Upper lobe of right lung (tissue), 1 donor: Measurements from ENCODE around the gene KRTAP12-2. TPM values are rescaled to one million over a fixed set of nuclear protein-coding genes. Genes with fewer than 3 reads are reported as not detected.
A peak's percentile ranks its signal among the peaks of the same experiment; 100 is the strongest.

Experiments used
- ATAC-seq: fragments of 200-7000 bp; cut with Tn5 transposase; one replicate; pipeline ENCODE4 v1.9.1; 2020; ENCODE audit warnings: mild to moderate bottlenecking, moderate library complexity
- DNase-seq: peaks from one replicate; pipeline ENCODE4 v3.0.0-alpha.2; 2020
- H3K27ac ChIP-seq: fragments of 200-600 bp; one replicate; pipeline ENCODE4 v1.8.0; 2022
- H3K27me3 ChIP-seq: fragments of 200-600 bp; one replicate; pipeline ENCODE4 v1.8.0; 2022; ENCODE audit warnings: mild to moderate bottlenecking
- H3K36me3 ChIP-seq: fragments of 200-600 bp; one replicate; pipeline ENCODE4 v1.8.0; 2022
- H3K4me1 ChIP-seq: fragments of 200-600 bp; one replicate; pipeline ENCODE4 v1.8.0; 2022
- H3K4me3 ChIP-seq: fragments of 200-600 bp; one replicate; pipeline ENCODE4 v1.8.0; 2022; ENCODE audit warnings: mild to moderate bottlenecking
- H3K9me3 ChIP-seq: fragments of 200-600 bp; one replicate; pipeline ENCODE4 v1.8.0; 2022
- CTCF ChIP-seq: fragments of 200-600 bp; IDR thresholded peaks from one replicate; pipeline ENCODE4 v1.8.0; 2022; ENCODE audit warnings: antibody characterized with exemption
- intact Hi-C: fragments of 100-400 bp; cut with DNase I; formaldehyde crosslinking; loops from one replicate; pipeline ENCODE4 v1.11.0; 2022
- total RNA-seq: library from RNA; stranded (reverse); fragmentation: NEBNext Ultra II Directional; extraction: Animal tissue kit (Norgen Biotek cat#: 25700); gene quantifications from one replicate; pipeline ENCODE4 v1.2.1, GENCODE V29; 2021
- donor health status: DM: no; HTN: yes; CAD: no; lungs with severe emphysema.

KRTAP12-2 gene
- total RNA-seq, 1 donor from 2014 or later, result not detected

GRCh38 chr21:44711327-44712202 is 44.8 kb upstream of the KRTAP12-2 start, which contains the start of gene TSPEAR:
Gene TSPEAR, minus strand, starts transcription at chr21:44711572. Its CDS starts 58 bp downstream, at chr21:44711514.
- Histone ChIP-seq H3K36me3 (no peaks in the 10 kb centered on the region), H3K27ac (no peak within 1 kb of the TSS), H3K4me1 (peaks cover 8% of the 10 kb centered on the region), H3K4me3 (no peak within 1 kb of the TSS), H3K9me3 (no peaks in the 10 kb centered on the region), H3K27me3 (peaks cover 66% of the 10 kb centered on the region)
- DNase-seq (peak; percentile 64), ATAC-seq (no peak)
- intact Hi-C loops, result no loop called here
- TF ChIP-seq CTCF, result no peak

- H3K4me3 ChIP-seq, result no peak overlapping the region
- no peaks in the 10 kb centered on the region for H3K36me3 ChIP-seq
- H3K9me3 ChIP-seq, result no peaks in the 10 kb centered on the region
- no peak overlapping the region for H3K27ac ChIP-seq
- ATAC-seq (peak; percentile 36), DNase-seq (peak; percentile 65)
- intact Hi-C loops, result no loop called here
- TF ChIP-seq CTCF, result no peak
- peaks cover 73% of the 10 kb centered on the region for H3K27me3 ChIP-seq
- H3K4me1 ChIP-seq, result peaks cover 8% of the 10 kb centered on the region
Observed at GRCh38 chr21:44710756-44711326, 44.1 kb upstream of the KRTAP12-2 start.

GRCh38 chr21:44710294-44710665 is 43.6 kb upstream of the KRTAP12-2 start:
- no peak for TF ChIP-seq CTCF
- H3K4me3 ChIP-seq, result no peak overlapping the region
- no peak overlapping the region for H3K27ac ChIP-seq
- no peaks in the 10 kb centered on the region for H3K9me3 ChIP-seq
- intact Hi-C loops, result no loop called here
- ATAC-seq (no peak), DNase-seq (peak; percentile 52)
- H3K4me1 ChIP-seq, result peaks cover 8% of the 10 kb centered on the region
- H3K27me3 ChIP-seq, result peaks cover 73% of the 10 kb centered on the region
- H3K36me3 ChIP-seq, result no peaks in the 10 kb centered on the region

- ATAC-seq (peak; percentile 53), DNase-seq (peak; percentile 70)
- TF ChIP-seq CTCF, result no peak
- Histone ChIP-seq H3K4me3 (peak overlapping the region; percentile 8), H3K27ac (no peak overlapping the region), H3K9me3 (no peaks in the 10 kb centered on the region), H3K27me3 (peaks cover 75% of the 10 kb centered on the region), H3K36me3 (no peaks in the 10 kb centered on the region), H3K4me1 (peaks cover 8% of the 10 kb centered on the region)
- intact Hi-C loops, result no loop called here
Observed at GRCh38 chr21:44709426-44710293, 42.9 kb upstream of the KRTAP12-2 start.

GRCh38 chr21:44708866-44709425 is 42.2 kb upstream of the KRTAP12-2 start:
- TF ChIP-seq CTCF, result no peak
- H3K9me3 ChIP-seq, result no peaks in the 10 kb centered on the region
- DNase-seq (peak; percentile 53), ATAC-seq (peak; percentile 56)
- H3K36me3 ChIP-seq, result no peaks in the 10 kb centered on the region
- no peak overlapping the region for H3K27ac ChIP-seq
- H3K4me1 ChIP-seq, result peaks cover 8% of the 10 kb centered on the region
- H3K4me3 ChIP-seq, result peak overlapping the region; percentile 8
- intact Hi-C loops, result no loop called here
- peaks cover 80% of the 10 kb centered on the region for H3K27me3 ChIP-seq
